HepG2 (cell line): ENCODE data around the gene ZNF19. TPM values are rescaled to one million over a fixed set of nuclear protein-coding genes. Genes with fewer than 3 reads are reported as not detected.

Source experiments
- ATF4 ChIP-seq, 2 experiments: fragments of 450-650 bp in 1 of 2; sonication (generic) in 1 of 2; formaldehyde crosslinking; IDR thresholded peaks; 2 replicates each; pipeline versions ENCODE4 v1.5.0 to v1.8.0; 2020 to 2022; ENCODE audit warnings: mild to moderate bottlenecking in 1 of 2, missing genetic modification reagents in 1 of 2
- ATF7-NPFF ChIP-seq: sonication (generic); formaldehyde crosslinking; IDR thresholded peaks from 2 replicates; pipeline ENCODE4 v1.8.1; 2023; ENCODE audit warnings: mild to moderate bottlenecking, low read depth, missing genetic modification reagents, moderate library complexity
- CEBPG ChIP-seq: IDR thresholded peaks from 2 replicates; pipeline ENCODE4 v1.6.1; 2016
- CSRNP2 ChIP-seq: sonication (generic); formaldehyde crosslinking; conservative IDR thresholded peaks from 2 replicates; pipeline ENCODE4 v1.8.0; 2022; ENCODE audit warnings: low read depth, missing genetic modification reagents
- DNMT1 ChIP-seq: sonication (generic); formaldehyde crosslinking; IDR thresholded peaks from 2 replicates; pipeline ENCODE4 v1.5.1; 2020; ENCODE audit warnings: mild to moderate bottlenecking, missing genetic modification reagents
- ELF3 ChIP-seq: IDR thresholded peaks from 2 replicates; pipeline ENCODE4 v1.6.1; 2016; ENCODE audit warnings: missing genetic modification reagents, missing compliant biosample characterization
- HIVEP1 ChIP-seq: sonication (generic); formaldehyde crosslinking; IDR thresholded peaks from 2 replicates; pipeline ENCODE4 v1.4.0; 2020; ENCODE audit warnings: mild to moderate bottlenecking, missing genetic modification reagents
- PTBP1 ChIP-seq: fragments of 200-400 bp; formaldehyde crosslinking; IDR thresholded peaks from 2 replicates; pipeline ENCODE4 v1.6.1; 2018; ENCODE audit warnings: low read length, low read depth; ENCODE audit not compliant: poor library complexity, severe bottlenecking
- TEAD3 ChIP-seq: optimal IDR thresholded peaks from 2 replicates; pipeline ENCODE3; 2016; ENCODE audit warnings: borderline replicate concordance
- TEF ChIP-seq: sonication (generic); formaldehyde crosslinking; IDR thresholded peaks from 2 replicates; pipeline ENCODE4 v1.5.0; 2020; ENCODE audit warnings: missing genetic modification reagents
- TFE3 ChIP-seq: IDR thresholded peaks from 2 replicates; pipeline ENCODE4 v1.6.1; 2016
- ZBTB39 ChIP-seq: sonication (generic); formaldehyde crosslinking; IDR thresholded peaks from 2 replicates; pipeline ENCODE4 v1.5.0; 2020; ENCODE audit warnings: missing genetic modification reagents
- ZC3H13 ChIP-seq: sonication (generic); formaldehyde crosslinking; IDR thresholded peaks from 2 replicates; pipeline ENCODE4 v1.8.1; 2023; ENCODE audit warnings: mild to moderate bottlenecking, missing genetic modification reagents, moderate library complexity
- ZHX2 ChIP-seq, 2 experiments: sonication (generic) in 1 of 2; formaldehyde crosslinking in 1 of 2; IDR thresholded peaks; 2 replicates each; pipeline versions ENCODE4 v1.6.1 to v1.9.0; 2014 to 2022; ENCODE audit warnings: antibody characterized with exemption in 1 of 2, borderline replicate concordance in 1 of 2, inconsistent platforms in 1 of 2, low read depth in 1 of 2, missing genetic modification reagents in 1 of 2
- ZKSCAN8 ChIP-seq: IDR thresholded peaks from 2 replicates; pipeline ENCODE4 v1.6.1; 2016; ENCODE audit warnings: borderline replicate concordance, missing genetic modification reagents, missing compliant biosample characterization
- ZNF3 ChIP-seq: IDR thresholded peaks from 2 replicates; pipeline ENCODE4 v1.7.0; 2017; ENCODE audit warnings: inconsistent platforms
- polyA plus RNA-seq, 8 experiments: library from polyadenylated mRNA; depleted of rRNA in 3 of 8; stranded (reverse) in 7 of 8; unstranded in 1 of 8; fragments of >200 nt; fragmentation: Illumina TruSeq in 4 of 8; extraction: Trizol in 4 of 8; gene quantifications; 2 replicates each; pipeline versions ENCODE4 v1.2.1 to v1.2.3, GENCODE V29; 2011 to 2016; ENCODE audit warnings: low read depth in 4 of 8, missing spikeins in 1 of 8, mixed read lengths in 1 of 8; ENCODE audit not compliant: insufficient read depth in 1 of 8
- total RNA-seq, 5 experiments: library from RNA; depleted of rRNA; stranded (reverse); fragments of >200 nt; fragmentation: Illumina TruSeq; extraction: Trizol; gene quantifications; 2 replicates each; pipeline ENCODE4 v1.2.3, GENCODE V29; 2016; ENCODE audit warnings: low read depth in 1 of 5

The ZNF19 gene
- total and polyA plus RNA-seq, 2 of the 13 experiments (the other 11 are each of a cell fraction or from before 2014, with no cell fraction given) = 3.2 to 5.8 TPM

GRCh38 chr16:71467810-71468209 lies 21.3 kb downstream of the ZNF19 start (continued):
- TF ChIP-seq CSRNP2 (CRISPR knock-in tag) (no peak), TEF (CRISPR knock-in tag) (peak; percentile 92), TEAD3 (CRISPR knock-in tag) (peak; percentile 54), ZBTB39 (peak; percentile 80; the same call in 1 of the 2 replicates), PTBP1 (no peak), ZKSCAN8 (peak; percentile 83; the same call in 1 of the 2 replicates), ZC3H13 (CRISPR knock-in tag) (peak; percentile 57; the same call in 1 of the 2 replicates), ATF7-NPFF (CRISPR knock-in tag) (peak; percentile 66), DNMT1 (no peak), ZHX2 (IDR thresholded peaks at IDR 0.05; ENCODE audit: low read depth) (no peak), ZHX2 (CRISPR knock-in tag; IDR thresholded peaks at IDR 0.05; ENCODE audit: borderline replicate concordance) (peak; percentile 87; the same call in 1 of the 2 replicates), HIVEP1 (CRISPR knock-in tag) (0 out of 2 replicates have a peak, but pooled peaks have one; percentile 25), CEBPG (CRISPR knock-in tag) (no peak), TFE3 (CRISPR knock-in tag) (peak; percentile 93), ATF4 (CRISPR knock-in tag; IDR thresholded peaks at IDR 0.05) (peak in 1 of 2 experiments; percentile 56; a peak in 1 of 4 replicates), ELF3 (CRISPR knock-in tag) (peak; percentile 79), ZNF3 (CRISPR knock-in tag) (peak; percentile 95)
